ENCODE measurements around the gene BTBD8.

The BTBD8 gene

DNA sequence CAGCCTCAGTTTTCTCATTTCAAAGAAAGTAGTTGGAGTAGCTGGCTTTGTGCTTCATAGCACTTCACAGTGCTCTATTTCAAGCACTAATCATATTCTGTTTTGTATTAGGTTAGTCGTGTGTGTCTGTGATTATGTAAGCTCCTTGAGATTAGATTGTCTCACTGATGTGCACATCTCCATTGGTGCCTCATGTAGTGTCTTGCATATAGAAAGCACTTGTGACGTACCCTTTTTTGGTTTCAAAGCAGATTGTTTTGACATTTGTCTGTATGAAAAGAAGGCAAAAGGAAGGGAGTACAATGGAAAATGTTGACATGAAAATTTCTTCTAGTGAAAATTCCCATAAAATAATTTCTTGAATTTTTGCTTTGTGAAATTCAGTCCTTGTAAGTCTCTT lies 13.9 kb downstream of the BTBD8 start:
- DNase-seq (ENCODE audit: low read depth in 2 of 2), result no peak

DNA sequence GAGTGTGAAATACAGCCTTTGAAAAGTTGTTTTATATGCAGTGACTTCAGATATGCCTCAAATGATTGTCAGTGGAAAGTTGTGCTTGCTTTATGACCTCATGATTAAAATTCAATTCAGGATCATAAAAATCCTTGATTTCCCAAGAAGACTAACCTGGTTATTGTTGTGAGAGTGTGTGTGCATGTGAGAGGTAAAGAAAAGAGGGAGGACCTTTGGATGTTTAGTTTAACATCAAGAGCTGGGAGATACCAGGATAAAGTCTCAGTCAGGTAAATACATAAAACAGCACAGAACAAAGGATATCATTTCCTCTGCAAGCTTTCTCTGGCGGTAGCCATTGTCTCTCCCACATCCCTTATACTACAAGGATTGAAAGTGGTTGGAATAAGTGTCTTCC lies 14.4 kb downstream of the BTBD8 start:
- no peak for DNase-seq (ENCODE audit: low read depth in 2 of 2)

GRCh38 chr1:92095874-92096273 lies 15.7 kb downstream of the BTBD8 start:
- no peak for DNase-seq (ENCODE audit: low read depth in 2 of 2)

GRCh38 chr1:92096317-92096716 lies 16.2 kb downstream of the BTBD8 start:
- DNase-seq (ENCODE audit: low read depth in 2 of 2), result no peak

DNA sequence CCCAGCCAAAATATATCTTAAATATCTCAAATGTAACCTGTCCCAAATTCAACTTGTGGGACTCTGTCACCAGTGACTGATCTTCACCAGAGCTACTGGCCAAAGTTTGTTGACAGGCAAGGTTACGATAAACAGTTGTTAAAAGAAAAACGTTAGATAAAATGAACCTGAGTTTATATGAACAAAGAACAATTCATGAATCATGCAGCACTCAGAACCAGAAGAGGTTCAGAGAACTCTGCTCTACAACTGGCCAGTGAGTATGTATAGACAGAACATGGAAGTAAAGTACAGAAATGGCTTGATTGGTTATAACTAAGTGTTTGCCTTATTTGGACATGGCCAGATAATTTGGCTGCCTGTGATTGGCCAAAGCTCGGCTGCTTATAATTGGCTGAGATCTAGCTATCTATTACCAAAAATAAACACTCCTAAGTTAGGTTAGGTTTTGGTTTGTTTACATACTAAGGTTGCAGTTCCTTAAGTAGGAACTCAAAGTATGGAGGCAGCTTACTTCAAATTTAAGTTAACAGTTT lies 25.5 kb downstream of the BTBD8 start:
- DNase-seq (ENCODE audit: low read depth in 2 of 2), result no peak

GRCh38 chr1:92108631-92109030 lies 28.5 kb downstream of the BTBD8 start:
- DNase-seq (ENCODE audit: low read depth in 2 of 2), result no peak

DNA sequence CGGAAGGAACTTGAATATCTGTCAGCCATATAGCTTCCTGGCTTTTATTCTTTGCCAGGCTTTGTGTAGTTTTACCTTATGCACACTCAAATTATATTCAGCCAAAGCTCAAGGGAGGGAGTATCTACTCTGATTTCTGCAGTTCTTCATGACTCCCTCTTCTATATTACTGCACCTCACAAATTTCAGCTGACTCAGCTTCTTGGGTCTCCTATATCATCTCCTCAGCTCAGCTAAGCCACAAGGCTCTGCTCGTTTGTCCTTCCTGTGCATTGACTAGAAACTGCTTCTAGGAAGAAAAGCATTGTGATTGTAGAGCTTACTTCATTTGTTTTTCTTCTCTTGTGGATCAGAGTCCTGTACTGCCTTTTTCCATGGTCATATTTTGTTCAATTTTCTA lies 37.4 kb downstream of the BTBD8 start:
- no peak for DNase-seq (ENCODE audit: low read depth in 2 of 2)

DNA sequence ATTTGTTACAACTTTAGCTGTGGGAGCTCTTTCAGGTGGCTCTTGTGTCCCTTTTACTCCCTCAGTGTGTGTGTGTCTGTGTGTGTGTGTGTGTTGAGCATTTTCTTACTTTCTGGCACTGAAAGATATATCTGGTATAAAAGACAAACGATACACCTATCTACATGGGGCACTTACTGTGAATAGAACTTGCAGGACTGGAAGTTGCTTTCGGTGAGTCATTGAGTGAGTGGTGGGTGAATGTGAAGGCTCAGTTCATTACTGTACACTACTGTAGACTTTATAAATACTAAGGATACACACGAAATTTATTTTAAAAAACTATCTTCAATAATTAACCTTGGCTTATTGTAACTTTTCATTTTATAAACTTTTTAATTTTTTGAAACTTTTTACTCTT lies 38.7 kb downstream of the BTBD8 start:
- DNase-seq (ENCODE audit: low read depth in 2 of 2), result no peak

DNA sequence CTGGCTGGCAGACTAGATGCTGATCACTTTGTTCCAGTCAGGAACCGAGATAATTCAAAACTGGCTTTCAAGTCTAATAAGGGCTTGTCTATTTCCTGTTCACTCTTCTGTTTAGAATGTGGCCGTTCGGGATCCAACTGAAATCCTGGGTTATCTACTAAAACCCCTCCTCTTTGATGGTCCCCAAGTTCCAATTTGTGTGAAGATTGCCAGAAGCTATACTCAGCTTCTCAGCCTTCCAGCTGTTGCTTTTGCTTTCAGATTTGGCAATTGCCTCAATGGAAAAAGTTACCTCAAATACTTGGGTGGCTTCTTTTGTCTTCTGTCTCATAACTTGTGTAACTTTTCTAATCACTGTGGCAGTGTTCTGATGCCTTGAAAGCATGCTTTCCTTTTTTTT lies 43.7 kb downstream of the BTBD8 start:
- DNase-seq (ENCODE audit: low read depth in 2 of 2), result no peak

DNA sequence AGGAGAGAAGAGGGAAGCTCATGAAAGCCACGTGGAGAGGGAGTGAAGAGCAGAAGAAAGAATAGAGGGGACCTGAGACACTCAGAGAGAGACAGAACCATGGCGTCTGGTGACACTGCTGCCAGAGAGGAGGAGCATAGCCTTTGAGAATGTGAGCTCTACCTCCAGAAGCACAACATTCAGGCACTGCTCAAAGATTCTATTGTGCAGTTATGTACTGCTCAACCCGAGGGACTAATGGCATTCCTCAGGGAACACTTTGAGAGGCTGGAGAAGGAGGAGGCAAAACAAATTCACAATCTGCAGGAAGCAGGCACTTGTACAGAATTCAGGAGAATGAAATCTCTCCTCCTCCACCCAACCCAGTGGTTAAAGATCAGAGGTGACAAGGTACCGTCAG lies 45.1 kb downstream of the BTBD8 start:
- DNase-seq (ENCODE audit: low read depth in 2 of 2), result no peak

GRCh38 chr1:92126088-92126487 lies 45.9 kb downstream of the BTBD8 start:
- no peak for DNase-seq (ENCODE audit: low read depth in 2 of 2)

- DNase-seq (ENCODE audit: low read depth in 2 of 2), result no peak
Measured at GRCh38 chr1:92134331-92134730, 54.2 kb downstream of the BTBD8 start.

- no peak for DNase-seq (ENCODE audit: low read depth in 2 of 2)
Measured at GRCh38 chr1:92136341-92136740, 56.2 kb downstream of the BTBD8 start.

DNA sequence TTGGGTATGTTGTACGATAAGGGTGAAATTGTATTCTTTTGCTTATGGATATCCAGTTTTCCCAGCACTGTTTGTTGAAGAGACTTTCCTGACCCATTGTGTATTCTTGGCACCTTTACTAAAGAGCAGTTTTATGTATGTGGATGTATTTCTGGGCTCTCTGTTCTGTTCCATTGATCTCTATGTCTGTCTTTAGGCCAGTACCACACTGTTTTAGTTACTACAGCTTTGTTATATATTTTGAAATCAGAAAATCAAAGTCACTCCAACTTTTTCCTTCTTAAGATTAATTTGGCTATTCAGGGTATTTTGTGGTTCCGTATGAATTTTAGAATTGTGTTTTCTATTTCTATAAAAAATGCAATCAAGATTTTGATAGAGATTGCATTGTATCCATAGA lies 74.8 kb downstream of the BTBD8 start:
- no peak for DNase-seq (ENCODE audit: low read depth in 2 of 2)

DNA sequence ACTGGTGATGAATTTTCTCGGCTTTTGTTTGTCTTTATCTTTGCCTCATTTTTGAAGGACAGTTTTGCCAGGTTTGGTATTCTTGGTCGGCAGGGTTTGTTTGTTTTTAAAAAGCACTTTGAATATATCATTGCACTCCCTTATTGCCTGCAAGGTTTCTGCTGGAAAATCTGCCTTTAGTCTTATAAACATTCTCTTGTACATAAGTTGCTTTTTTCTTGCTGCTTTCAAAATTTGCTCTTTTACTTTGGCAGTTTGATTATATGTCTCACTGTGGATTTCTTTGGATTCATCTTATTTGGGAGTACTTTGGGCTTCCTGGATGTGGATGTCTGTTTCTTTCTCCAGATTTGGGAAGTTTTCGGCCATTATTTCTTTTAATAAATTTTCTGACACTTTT lies 79.4 kb downstream of the BTBD8 start:
- DNase-seq (ENCODE audit: low read depth in 2 of 2), result no peak

DNA sequence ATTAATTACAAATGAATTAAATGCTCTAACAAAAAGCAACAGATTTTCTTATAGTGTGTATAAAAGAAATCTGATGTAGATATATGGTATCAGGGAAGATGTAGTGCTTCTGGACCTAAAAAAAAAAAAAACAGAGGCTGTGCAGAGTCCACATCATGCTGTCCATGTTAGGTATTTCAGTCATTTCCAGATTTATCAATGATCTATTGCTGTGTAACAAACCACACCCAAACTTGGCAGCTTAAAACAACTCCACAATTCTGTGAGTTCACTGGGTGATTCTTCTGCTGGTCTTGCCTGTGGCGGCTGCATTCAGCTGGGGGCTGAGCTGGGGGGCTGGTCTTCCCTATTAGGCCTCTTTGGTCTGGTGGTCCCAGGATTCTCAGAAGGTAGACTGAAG lies 85.2 kb downstream of the BTBD8 start:
- no peak for DNase-seq (ENCODE audit: low read depth in 2 of 2)

- no peak for DNase-seq (ENCODE audit: low read depth in 2 of 2)
Measured at GRCh38 chr1:92167151-92167550, 87.0 kb downstream of the BTBD8 start.

DNA sequence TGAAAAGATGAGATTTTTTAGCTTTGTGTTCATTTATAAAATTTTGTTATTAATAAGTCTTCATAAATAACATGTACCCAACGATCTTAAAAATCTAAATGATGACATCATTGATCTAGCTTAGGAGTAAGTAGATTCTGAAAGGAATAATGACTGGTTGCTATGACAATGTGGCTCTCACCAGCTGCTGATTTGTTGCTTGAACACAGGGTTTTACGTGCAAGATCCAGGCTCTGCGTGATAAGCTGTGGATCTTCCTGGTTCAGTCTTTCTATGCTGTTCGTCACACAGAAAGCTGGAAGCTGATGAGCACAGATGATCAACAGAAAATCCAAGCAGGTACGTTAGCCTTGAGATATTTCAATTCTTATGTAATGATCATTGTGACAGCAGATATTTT lies 88.5 kb downstream of the BTBD8 start:
- no peak for DNase-seq (ENCODE audit: low read depth in 2 of 2)

- DNase-seq (ENCODE audit: low read depth in 2 of 2), result no peak
Measured at GRCh38 chr1:92169214-92170005, 89.3 kb downstream of the BTBD8 start.

DNA sequence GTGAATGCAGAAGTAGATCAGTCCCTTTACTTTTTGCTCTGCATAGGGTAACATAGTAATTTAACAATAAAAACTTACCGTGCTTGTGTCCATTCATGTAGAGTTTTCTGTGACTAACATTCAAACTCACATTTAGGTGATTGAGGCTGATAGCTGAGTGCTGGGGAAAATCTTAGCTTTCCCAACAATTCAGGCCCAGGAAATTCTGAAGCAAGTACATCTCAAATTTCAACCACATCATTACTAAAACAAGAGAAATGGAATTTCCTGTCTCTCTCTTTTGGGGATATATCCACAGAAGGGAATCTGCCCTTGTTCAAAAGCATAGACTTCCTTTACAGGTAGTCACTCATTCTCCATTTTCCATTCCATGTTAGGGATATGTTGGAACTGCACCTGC lies 104.5 kb downstream of the BTBD8 start:
- peak; percentile 59 to 66 for DNase-seq (ENCODE audit: low read depth in 2 of 2)

DNA sequence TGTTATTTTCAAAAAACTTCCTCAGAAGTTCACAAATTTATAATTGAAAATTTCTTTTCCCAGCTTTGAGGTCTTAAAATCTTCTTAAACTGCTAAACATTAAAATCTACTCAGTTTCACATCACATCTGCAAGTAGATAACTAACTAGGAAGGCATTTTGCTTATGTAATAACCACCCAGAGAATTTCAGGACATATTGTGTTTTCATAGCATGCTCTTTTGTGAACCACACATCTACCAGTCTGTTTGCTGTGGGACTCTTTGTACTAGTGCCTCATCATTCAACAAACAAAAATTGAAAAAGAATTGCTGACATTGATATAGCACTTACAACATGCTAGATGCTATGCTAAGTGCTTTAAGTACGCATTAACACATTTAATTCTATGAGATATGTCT lies 105.9 kb downstream of the BTBD8 start:
- peak; percentile 12 to 17 for DNase-seq (ENCODE audit: low read depth in 2 of 2)

GRCh38 chr1:92188436-92189255 lies 108.5 kb downstream of the BTBD8 start:
- no peak for DNase-seq (ENCODE audit: low read depth in 2 of 2)

GRCh38 chr1:92191726-92192125 lies 111.6 kb downstream of the BTBD8 start:
- no peak for DNase-seq (ENCODE audit: low read depth in 2 of 2)
